HEK293 (cell line): ENCODE data around the gene ZNF540.

Source experiments
- CTCF ChIP-seq: fragments of 450-650 bp; formaldehyde crosslinking; IDR thresholded peaks from 2 replicates; pipeline ENCODE4 v1.5.1; 2016; ENCODE audit warnings: missing biosample characterization, missing genetic modification characterization
- HOXD13 ChIP-seq: sonication (generic); formaldehyde crosslinking; IDR thresholded peaks from 2 replicates; pipeline ENCODE4 v1.8.0; 2022; ENCODE audit warnings: missing genetic modification reagents, borderline replicate concordance
- KLF16 ChIP-seq: fragments of 450-650 bp; formaldehyde crosslinking; IDR thresholded peaks from 2 replicates; pipeline ENCODE4 v1.5.1; 2017; ENCODE audit warnings: missing biosample characterization, missing genetic modification characterization
- MEIS1 ChIP-seq: sonication (generic); formaldehyde crosslinking; IDR thresholded peaks from 2 replicates; pipeline ENCODE4 v1.8.1; 2022; ENCODE audit warnings: missing genetic modification reagents, mild to moderate bottlenecking, borderline replicate concordance
- REST ChIP-seq: fragments of 450-650 bp; formaldehyde crosslinking; IDR thresholded peaks from 2 replicates; pipeline ENCODE4 v1.5.1; 2016; ENCODE audit warnings: missing biosample characterization, missing genetic modification characterization
- SETDB1 ChIP-seq: IDR thresholded peaks from one replicate; pipeline ENCODE4 v1.6.1; 2017; ENCODE audit warnings: mild to moderate bottlenecking, low read length, moderate library complexity, mixed read lengths; ENCODE audit not compliant: insufficient read length
- ZBTB1 ChIP-seq: fragments of 450-650 bp; formaldehyde crosslinking; IDR thresholded peaks from 2 replicates; pipeline ENCODE4 v1.5.1; 2016; ENCODE audit warnings: missing biosample characterization, missing genetic modification characterization
- ZNF184 ChIP-seq: fragments of 450-650 bp; IDR thresholded peaks from 2 replicates; pipeline ENCODE4 v1.5.1; 2018; ENCODE audit warnings: missing biosample characterization, mild to moderate bottlenecking, missing genetic modification characterization
- ZNF350 ChIP-seq: fragments of 450-650 bp; formaldehyde crosslinking; IDR thresholded peaks from 2 replicates; pipeline ENCODE4 v1.5.0; 2017; ENCODE audit warnings: missing biosample characterization, mild to moderate bottlenecking, missing genetic modification characterization
- ZNF423 ChIP-seq: fragments of 450-650 bp; formaldehyde crosslinking; IDR thresholded peaks from 2 replicates; pipeline ENCODE4 v1.5.1; 2016; ENCODE audit warnings: missing biosample characterization, missing genetic modification characterization
- ZNF670 ChIP-seq: fragments of 450-650 bp; formaldehyde crosslinking; IDR thresholded peaks from 2 replicates; pipeline ENCODE4 v1.5.1; 2016; ENCODE audit warnings: missing biosample characterization, missing genetic modification characterization, low read depth
- ZSCAN4 ChIP-seq: fragments of 450-650 bp; formaldehyde crosslinking; IDR thresholded peaks from 2 replicates; pipeline ENCODE4 v1.5.1; 2017; ENCODE audit warnings: missing biosample characterization, missing genetic modification characterization

- TF ChIP-seq SETDB1, result no peak
- TF ChIP-seq ZBTB1 (tag by site-specific recombination), result peak; percentile 64; the same call in 1 of the 2 replicates
- TF ChIP-seq MEIS1 (CRISPR knock-in tag), result no peak
- TF ChIP-seq HOXD13 (CRISPR knock-in tag), result no peak
- TF ChIP-seq CTCF (tag by site-specific recombination), result no peak
- no peak for TF ChIP-seq REST (tag by site-specific recombination)
- no peak for TF ChIP-seq ZNF670 (tag by site-specific recombination)
- peak; percentile 60 for TF ChIP-seq ZSCAN4 (tag by site-specific recombination)
- TF ChIP-seq ZNF423 (tag by site-specific recombination), result no peak
- TF ChIP-seq ZNF350 (tag by site-specific recombination), result no peak
- TF ChIP-seq ZNF184 (tag by site-specific recombination), result no peak; the same call in 1 of the 2 replicates
- no peak; the same call in 1 of the 2 replicates for TF ChIP-seq KLF16 (tag by site-specific recombination)
Measured at GRCh38 chr19:37655301-37655688, 60.6 kb downstream of the ZNF540 start, which contains the start of gene ZFP30.
